Bronchial epithelial cell (primary cell): ENCODE measurements around the gene ZBP1. TPM values are rescaled to one million over a fixed set of nuclear protein-coding genes. Genes with fewer than 3 reads are reported as not detected.

Experiments
- DNase-seq: peaks from one replicate; pipeline ENCODE4 v3.0.0-alpha.2; 2010; ENCODE audit warnings: low read depth
- FAIRE-seq: peaks from 2 replicates; lab custom pipeline; 2011; peaks lifted over from hg19 to GRCh38; lab: Jason Lieb, UNC
- H3K27me3 ChIP-seq: 2 replicates; pipeline ENCODE4 v1.5.1; 2011; ENCODE audit warnings: low read length; ENCODE audit not compliant: control insufficient read depth, insufficient read depth
- H3K36me3 ChIP-seq: 2 replicates; pipeline ENCODE4 v1.5.1; 2011; ENCODE audit warnings: low read length; ENCODE audit not compliant: control insufficient read depth, insufficient read depth
- H3K4me3 ChIP-seq: 2 replicates; pipeline ENCODE4 v1.5.1; 2011; ENCODE audit warnings: mild to moderate bottlenecking, low read depth, low read length, control low read depth
- CTCF ChIP-seq: IDR thresholded peaks from 2 replicates; pipeline ENCODE4 v1.5.1; 2011; ENCODE audit warnings: mild to moderate bottlenecking, moderate library complexity, low read length, control low read depth, inconsistent platforms; ENCODE audit not compliant: insufficient read depth, severe bottlenecking
- total RNA-seq: library from RNA; depleted of rRNA; stranded (reverse); fragments of >200 nt; gene quantifications from 2 replicates; pipeline ENCODE4 v1.2.1, GENCODE V29; 2014

Gene ZBP1
- total RNA-seq, 1 donor from 2014 or later: not detected

GRCh38 chr20:57574954-57575353, 45.3 kb downstream of the ZBP1 start:
- no peak for DNase-seq
- Histone ChIP-seq H3K36me3 (no peaks in the 10 kb centered on the region), H3K27me3 (peaks cover 14% of the 10 kb centered on the region), H3K4me3 (no peak overlapping the region)
- TF ChIP-seq CTCF: no peak
- no peak for FAIRE-seq

- no peak for TF ChIP-seq CTCF
- H3K36me3 ChIP-seq: no peaks in the 10 kb centered on the region
- peaks cover 12% of the 10 kb centered on the region for H3K27me3 ChIP-seq
- DNase-seq (no peak), FAIRE-seq (no peak)
- H3K4me3 ChIP-seq: no peak overlapping the region
Measured at GRCh38 chr20:57573894-57574293, 46.3 kb downstream of the ZBP1 start.

- peaks cover 10% of the 10 kb centered on the region for H3K27me3 ChIP-seq
Measured at GRCh38 chr20:57573242-57573641, 47.0 kb downstream of the ZBP1 start.

GRCh38 chr20:57571782-57572416, 48.3 kb downstream of the ZBP1 start:
- peaks cover 12% of the 10 kb centered on the region for H3K27me3 ChIP-seq
- FAIRE-seq (no peak), DNase-seq (no peak)
- no peak for TF ChIP-seq CTCF
- no peak overlapping the region for H3K4me3 ChIP-seq
- no peaks in the 10 kb centered on the region for H3K36me3 ChIP-seq

More at GRCh38 chr20:57573242-57573641, 47.0 kb downstream of the ZBP1 start:
- Histone ChIP-seq H3K36me3 (no peaks in the 10 kb centered on the region), H3K4me3 (no peak overlapping the region)
- FAIRE-seq (no peak), DNase-seq (no peak)
- no peak for TF ChIP-seq CTCF

GRCh38 chr20:57570920-57571319, 49.3 kb downstream of the ZBP1 start:
- H3K4me3 ChIP-seq: no peak overlapping the region
- no peak for FAIRE-seq
- H3K36me3 ChIP-seq: no peaks in the 10 kb centered on the region
- DNase-seq: no peak
- TF ChIP-seq CTCF: no peak
- H3K27me3 ChIP-seq: peaks cover 15% of the 10 kb centered on the region
